ENCODE data around the gene IMP4. TPM values are rescaled to one million over a fixed set of nuclear protein-coding genes. Genes with fewer than 3 reads are reported as not detected.

Gene IMP4
- total RNA-seq, 1 experiment from 2014 or later = 223 TPM

DNA sequence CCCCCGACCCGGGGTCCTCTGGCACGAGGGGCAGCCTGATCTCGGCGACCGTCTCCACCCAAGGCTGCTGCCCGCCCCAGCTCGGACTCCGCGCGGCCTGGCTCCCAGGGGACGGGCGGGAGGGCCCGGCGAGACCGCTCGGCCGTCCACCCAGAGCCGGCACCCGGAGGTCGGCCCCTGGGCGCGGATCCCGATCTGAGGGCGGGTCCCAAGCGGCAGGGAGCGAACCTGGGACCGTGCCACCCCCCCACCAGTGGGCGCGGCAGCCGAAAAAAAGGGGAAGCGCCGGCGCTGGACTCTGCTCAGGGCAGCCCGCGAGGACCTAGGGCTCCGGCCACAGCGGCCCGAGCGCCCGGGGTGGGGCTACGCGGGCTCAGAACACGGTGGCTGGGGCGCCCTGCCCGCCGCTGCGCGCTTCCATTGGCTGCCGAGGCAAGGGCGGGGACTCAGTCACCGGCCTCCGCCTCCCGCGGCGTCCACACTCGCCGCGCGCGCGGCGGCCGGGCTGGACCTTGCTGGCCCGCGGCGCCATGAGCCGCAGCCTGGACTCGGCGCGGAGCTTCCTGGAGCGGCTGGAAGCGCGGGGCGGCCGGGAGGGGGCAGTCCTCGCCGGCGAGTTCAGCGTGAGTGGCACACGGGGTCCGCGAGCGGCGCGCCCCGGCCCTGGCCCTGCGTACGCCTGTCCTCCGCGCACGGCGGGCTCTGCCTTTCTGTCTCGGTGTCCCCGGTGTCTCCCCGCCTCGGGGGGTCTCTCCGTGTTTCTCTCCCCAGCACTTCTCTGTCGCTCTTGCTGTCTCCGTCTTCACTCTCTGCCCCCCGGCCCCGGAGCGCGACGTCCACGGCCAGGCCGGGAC, 13.1 kb downstream of the IMP4 start, which contains the start of gene PTPN18:
Gene PTPN18, plus strand, starts transcription at position 479 of the 854 bp plus-strand sequence. Its CDS starts 52 bp downstream, at position 531.
- DNase-seq (ENCODE audit: low read depth) = peak; percentile 85

DNA sequence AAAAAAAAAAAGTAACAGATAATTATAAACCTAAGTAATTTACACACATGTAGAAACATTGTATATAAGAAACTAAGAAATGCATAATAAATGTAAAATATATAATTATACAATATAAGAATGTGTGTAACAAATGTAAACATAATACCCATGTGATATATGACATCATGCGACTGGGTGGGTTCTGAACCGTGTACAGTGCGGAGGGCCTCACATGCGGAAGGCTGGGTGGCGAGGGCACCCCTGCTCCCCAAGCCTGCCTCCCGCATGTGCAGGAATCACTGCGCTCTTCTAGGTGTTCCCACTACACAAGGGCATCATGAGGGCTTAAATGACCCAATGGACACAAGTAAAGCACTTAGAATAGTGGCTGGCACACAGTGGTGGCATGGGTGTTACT, 15.2 kb downstream of the IMP4 start:
- no peak for DNase-seq (ENCODE audit: low read depth)

DNA sequence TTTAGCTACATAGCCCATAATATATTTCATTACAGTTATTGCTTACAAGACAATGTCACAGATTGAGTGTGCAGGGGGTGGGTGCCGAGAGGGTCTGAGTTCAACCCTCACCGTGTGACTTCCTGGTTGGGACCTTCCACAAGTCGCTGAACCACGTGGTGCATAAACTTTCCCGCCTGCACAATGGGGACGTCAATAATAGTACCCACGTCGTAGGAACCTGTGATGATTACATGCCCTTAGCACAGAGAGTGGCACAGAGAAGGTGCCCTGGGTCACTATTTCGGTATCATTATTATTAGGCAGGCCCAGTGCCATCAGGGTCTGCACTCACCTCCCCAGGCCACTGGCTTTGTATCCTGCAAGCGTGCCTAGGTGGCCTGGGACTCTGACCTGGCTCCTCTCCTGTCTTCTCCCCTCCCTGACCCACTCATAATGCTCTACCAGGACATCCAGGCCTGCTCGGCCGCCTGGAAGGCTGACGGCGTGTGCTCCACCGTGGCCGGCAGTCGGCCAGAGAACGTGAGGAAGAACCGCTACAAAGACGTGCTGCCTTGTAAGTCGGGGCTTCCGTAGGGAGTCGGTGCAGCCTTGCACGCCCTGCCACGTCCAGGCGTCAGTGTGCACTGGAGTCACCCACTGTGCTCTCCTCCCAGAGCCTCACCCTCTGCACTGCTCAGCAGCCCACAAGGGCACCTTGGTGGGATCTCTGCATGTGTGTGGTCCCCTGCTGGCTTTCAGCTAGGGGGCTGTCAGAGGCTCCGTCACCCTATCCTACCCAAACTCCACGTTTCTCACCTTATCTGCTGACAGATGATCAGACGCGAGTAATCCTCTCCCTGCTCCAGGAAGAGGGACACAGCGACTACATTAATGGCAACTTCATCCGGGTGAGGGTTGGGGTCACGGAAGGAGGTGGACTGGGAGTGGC, 16.0 kb downstream of the IMP4 start:
- no peak for DNase-seq (ENCODE audit: low read depth)

DNA sequence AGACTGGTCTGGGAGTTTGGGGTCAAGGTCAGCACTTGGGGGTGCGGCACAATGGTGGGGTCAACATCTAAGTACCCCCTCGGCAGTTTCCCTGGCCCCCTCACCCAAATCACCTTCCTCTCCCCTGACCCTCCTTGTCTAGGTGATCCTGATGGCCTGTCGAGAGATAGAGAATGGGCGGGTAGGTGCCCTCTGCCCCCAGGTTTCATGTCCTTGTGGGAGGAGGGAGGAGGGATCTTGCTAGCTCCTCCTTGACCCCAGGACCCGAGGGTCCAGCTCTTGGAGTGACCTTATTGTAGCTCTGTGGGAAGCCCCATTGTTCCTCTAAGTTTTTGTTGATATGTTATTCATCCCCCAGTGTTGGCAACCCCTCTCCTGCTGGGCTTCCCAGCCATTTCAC, 16.8 kb downstream of the IMP4 start:
- no peak for DNase-seq (ENCODE audit: low read depth)

DNA sequence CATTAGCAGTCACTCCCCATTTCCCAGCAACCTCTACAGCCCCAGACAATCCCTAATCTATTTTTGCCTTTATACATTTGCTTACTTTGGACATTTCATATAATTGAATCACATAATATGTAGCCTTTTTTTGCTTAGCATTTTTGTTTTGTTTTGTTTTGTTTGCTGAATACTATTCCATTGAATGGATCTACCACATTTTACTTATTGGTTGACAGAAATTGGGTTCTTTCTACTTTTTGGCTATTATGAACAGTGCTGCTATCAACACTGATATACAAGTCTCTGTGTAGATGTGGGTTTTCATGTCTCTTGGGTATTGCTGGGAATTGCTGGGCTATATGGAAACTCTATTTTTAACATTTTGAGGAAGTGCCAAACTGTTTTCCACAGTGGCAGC, 20.8 kb downstream of the IMP4 start:
- DNase-seq (ENCODE audit: low read depth) = no peak

DNA sequence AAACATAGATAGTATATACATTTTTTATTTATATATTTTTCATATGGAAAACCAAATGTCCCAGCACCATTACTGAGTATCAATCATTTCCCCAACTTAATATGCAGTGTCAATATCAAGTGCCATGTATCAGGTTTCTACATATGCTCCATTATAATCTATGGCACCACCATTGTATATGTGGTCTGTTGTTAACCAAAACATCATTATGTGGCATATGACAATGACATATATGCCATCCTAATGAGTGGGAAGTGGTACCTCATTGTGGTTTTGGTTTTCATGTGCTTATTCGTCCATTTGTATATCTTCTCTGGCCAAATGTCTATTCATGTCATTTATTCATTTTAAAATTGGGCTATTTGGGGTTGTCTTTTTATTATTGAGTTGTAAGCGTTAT, 22.4 kb downstream of the IMP4 start:
- no peak for DNase-seq (ENCODE audit: low read depth)

DNA sequence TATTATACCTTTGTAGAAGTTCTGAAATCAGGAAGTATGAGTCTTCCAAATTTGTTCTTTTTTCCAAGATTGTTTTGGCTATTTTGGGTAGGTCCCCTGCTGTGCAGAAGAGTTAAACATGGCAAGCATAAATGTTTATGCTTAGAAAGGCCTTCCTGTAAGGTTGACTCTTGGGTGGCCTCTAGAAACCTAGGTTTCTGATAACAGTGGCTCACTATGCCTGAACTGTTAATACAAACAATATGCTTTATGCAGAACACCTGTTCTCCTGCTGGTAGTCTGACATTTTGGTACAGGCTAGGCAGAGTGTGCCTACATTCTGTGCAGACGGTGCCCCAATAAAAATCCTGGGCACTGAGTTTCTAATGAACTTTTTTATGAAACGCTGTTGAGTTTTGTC, 23.3 kb downstream of the IMP4 start:
- no peak for DNase-seq (ENCODE audit: low read depth)

DNA sequence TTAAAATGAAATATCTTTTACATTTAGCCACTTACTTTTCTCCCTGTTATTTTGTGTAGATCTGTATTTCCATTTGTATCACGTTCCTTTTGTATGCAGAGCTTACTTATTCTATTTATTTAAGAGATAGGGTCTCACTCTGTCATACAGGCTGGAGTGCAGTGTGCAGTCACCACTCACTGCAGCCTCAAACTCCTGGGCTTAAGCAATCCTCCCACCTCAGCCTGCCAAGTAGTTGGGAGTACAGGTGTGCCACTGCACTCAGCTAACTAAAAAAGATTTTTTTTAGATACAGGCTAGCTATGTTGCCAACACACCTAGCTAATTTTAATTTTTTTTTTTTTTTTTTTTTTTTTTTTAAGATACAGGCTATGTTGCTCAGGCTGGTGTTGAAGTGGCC, 24.0 kb downstream of the IMP4 start:
- DNase-seq (ENCODE audit: low read depth) = no peak

DNA sequence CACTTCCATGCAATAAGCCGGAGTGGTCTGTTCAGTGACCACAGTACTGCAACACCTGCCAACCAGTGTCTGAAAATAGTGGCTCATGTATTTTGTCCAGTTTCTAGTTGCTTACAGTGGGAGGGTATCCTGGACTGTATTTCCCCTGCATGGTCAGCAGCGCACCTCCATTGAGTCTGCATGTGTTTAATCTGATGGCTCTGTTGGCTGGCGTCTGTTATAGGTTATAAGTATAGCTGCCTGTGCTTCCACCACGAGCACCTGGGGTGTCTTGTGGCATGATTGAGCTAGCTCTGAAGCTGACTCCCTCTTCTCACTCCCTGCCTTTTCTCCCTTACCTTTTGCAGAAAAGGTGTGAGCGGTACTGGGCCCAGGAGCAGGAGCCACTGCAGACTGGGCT, 26.1 kb downstream of the IMP4 start:
- DNase-seq (ENCODE audit: low read depth) = no peak

DNA sequence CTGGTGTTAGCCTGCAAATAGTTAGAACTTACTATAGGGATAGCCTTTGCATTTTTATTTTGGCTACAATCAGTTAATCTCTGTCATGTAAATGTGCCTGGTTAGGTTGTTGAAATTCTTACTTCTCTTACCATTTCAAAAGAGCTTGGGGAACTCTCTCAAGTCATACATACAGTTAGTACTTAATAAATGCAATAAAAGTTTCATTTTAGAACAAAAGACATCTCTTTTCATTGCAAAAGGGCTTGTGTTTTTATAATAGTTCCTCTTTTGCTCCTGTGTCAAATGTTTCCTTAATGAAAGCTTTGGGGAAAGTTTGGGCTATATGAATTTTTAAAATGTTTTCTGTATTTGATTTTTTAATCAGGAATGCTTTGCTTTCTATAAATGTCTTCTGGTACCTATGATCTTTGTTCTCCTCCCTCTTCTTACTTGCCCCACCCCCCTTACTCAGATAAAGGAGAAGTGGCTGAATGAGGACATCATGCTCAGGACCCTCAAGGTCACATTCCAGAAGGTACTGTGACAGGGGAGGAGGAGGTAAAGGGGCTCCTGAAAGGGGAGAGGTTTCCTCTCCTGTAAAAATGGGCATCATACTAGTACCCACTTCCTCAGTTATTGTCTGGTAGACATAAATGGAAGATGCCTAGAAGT, 26.7 kb downstream of the IMP4 start:
- no peak for DNase-seq (ENCODE audit: low read depth)

DNA sequence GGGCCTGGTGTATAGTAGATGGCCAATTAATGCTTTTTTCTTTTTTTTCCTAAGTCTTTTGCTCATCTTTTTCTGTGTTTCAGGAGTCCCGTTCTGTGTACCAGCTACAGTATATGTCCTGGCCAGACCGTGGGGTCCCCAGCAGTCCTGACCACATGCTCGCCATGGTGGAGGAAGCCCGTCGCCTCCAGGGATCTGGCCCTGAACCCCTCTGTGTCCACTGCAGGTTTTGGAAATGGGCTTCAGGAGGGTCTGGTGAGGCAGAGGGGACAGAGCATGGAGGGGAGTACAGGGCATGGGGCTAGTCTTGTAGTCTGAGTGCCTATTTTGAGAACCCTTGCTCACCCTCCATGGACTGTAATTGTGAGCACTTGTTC, 27.3 kb downstream of the IMP4 start:
- DNase-seq (ENCODE audit: low read depth) = no peak

DNA sequence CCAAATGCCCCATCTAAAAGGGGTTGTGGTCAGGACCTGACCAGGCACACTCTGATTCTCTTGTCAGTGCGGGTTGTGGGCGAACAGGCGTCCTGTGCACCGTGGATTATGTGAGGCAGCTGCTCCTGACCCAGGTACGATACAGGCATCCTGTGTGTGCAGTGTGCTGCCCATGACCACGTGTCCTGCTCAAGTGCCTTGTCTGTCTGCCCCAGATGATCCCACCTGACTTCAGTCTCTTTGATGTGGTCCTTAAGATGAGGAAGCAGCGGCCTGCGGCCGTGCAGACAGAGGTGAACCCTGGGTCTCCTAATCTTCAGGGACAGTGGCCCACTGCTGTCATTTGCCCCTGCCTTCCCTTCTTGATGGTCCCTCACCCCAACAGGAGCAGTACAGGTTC, 27.8 kb downstream of the IMP4 start:
- DNase-seq (ENCODE audit: low read depth) = no peak

DNA sequence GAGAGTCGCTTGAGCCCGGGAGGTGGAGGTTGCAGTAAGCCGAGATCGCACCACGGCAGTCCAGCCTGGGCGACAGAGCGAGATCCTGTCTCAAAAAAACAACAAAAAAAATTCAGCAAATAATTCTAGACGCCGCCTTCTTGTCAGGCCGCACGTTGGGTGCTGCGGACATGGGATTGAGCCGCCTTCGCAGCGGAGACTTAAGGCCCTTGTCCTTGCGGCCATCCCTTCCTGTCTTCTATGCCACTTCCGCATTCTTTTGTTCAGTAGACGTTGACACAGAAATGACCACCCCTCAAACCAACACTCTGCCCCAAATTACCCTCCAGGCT, 29.0 kb downstream of the IMP4 start:
- no peak for DNase-seq (ENCODE audit: low read depth)

DNA sequence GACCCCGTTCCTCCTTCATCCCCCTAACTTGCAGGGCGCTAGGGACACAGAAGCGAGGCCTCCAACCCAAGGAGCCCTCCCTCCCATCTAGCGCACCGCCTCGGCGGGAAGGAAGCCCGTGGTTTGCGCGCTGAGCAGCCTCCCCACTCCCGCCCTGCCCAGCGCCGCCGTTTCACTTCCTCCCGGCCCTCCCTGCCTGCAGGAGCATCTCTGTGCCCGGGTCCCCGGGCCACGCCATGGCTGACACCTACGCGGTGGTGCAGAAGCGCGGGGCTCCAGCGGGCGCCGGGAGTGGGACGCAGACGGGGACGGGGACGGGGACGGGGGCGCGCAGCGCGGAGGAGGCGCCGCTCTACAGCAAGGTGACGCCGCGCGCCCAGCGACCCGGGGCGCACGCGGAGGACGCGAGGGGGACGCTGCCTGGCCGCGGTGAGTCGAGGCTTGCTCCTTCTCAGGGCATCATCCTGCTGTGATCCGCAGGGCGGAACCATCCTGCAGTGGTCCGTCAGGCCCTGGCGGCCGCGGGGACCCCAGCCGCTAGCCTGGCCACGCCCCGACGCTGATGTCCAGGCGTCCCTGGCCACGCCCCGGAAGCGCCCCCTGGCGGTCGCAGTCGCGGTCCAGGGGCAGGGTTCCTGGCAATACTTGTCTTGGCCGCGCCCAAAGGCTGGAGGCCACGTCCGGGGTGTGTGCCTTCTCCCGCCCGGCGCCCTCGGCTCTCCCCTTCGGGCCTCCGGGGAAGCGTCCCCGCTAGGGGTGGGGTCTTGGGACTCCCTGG, 29.5 kb downstream of the IMP4 start:
- peak; percentile 85 for DNase-seq (ENCODE audit: low read depth)

DNA sequence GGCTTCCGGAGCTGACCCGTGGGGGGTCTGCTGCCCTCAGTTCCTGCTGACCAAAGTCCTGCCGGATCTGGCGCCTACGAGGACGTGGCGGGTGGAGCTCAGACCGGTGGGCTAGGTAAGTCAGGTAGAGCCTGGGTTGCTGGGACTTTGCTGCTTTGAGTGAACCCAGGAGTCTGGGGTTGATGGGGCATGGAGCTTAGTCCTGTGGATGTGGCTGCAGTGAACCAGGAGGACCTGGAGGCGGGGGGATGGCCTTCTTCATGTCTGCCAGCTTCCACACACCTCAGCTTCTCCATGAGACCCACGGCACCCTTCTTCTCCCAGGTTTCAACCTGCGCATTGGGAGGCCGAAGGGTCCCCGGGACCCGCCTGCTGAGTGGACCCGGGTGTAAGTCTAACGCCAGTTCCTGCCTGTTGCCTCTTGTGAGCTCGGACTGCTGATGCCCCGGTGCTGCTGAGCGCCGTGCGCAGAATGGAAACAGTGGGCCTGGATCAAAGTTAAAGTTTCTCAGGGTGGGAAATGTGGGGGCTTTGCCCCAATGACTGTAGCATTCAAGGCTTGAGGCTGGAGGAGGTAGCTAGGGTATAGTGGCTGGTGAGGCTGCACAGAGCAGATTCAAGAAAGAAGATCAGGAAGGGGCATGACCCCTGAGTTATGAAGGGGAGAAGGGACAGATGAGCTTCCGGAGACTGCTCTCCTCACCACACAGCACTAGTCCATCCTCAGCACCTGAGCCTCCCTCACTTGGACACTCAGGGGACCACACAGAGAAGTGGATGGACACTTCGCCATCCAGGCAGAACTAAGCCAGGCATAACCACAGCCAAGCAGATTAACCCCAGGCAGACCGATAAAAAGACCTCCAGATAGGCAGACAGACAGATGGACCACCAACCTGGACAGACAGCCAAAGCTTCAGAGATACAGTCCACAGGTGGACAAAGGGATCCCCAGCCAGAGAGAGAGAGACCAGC, 30.4 kb downstream of the IMP4 start:
- DNase-seq (ENCODE audit: low read depth) = no peak

DNA sequence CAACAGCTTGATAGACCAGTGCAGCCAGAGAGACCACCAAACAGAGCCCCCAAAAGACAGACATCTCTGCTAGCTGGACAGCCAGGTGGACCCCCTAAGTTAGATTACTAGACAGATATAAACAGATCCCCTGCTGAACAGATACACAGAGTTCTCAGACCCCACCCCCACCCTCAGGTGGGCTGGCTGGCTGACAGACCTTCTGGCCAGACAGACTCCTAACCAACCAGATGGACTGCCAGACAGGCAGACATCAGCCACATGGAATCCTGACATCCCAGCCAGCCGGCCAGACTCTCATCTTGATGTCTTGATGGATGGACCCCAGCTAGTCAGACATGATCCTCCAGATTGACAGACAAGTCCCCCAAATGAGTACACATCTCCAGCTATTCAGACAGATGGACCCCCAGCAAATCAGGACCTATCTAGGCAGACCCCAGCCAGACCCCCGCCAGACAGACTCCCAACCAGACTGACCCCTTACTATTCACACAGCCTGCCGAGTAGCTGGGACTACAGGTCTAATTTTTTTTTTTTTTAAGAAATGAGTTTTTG, 31.2 kb downstream of the IMP4 start:
- no peak for DNase-seq (ENCODE audit: low read depth)

DNA sequence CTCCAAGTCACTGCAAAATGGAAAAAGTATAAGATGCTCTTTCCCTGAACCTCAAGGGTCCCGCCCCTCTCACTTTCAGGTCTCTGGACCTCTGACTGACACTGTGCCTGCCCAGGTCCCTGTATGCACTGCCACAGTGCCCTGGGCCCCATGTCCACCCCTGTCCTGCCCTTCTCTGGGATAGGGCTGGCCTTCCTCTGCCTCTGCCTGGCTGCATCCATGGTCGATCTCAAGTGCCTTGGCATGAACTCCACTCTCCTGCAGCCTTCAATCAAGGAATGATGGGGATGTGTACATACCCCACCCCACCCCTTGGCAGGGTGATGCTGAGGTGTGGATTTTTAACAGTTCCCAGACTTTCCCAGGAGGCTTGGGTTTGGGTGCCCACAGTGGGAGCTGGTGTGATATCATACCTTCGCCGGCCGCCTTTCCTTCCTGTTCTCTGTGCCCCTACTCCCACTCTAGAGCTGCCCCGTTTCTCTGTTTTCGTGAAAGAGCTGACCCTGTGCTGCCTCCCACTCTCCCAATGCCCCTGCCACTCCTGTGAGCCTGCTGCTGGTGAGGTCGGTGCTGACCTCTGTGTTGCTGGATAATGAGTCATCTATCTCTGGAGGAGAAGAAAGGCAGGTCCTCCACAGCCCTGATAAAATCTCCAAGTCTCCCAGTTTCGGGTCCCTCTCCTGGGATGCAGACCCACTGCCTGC, 32.0 kb downstream of the IMP4 start:
- peak; percentile 49 for DNase-seq (ENCODE audit: low read depth)

DNA sequence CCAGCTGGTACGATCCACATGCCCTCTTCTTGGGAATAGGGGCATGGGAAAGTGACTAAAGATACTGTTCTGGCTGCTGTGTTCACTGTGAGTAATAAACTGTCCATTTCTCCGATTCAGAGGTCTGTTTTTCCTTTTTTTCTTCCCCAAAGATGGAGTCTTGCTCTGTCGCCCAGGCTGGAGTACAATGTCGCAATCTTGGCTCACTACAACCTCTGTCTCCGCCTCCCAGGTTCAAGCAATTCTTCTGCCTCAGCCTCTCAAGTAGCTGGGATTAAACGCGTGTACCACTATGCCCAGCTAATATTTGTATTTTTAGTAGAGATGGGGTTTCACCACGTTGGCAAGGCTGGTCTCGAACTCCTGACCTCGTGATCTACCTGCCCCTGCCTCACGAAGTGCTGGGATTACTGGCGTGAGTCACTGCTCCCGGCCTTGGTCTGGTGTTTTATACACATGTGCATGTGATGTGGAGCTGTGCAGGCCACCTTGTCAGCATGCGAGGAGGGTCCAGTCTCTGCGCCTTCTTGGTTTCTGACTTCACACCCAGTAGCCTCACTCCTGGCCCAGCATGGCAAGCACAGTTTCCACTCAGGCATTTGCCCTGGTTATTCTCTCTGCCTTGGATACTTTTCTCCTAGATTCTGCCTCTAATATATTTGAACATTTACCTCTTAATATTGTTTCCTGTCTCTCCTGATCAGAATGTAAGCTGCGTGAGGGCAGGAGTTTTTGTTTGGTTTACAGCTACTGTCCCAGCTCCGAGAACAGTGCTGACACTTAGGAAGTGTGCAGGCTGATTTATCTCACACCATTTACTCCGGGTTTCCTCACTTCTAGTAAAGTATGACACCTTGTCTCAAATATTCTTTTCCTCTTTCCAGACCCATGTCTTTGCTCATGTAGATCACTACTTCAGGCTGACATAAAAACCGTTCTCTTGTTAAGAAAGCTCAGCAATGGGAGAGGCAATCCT, 32.9 kb downstream of the IMP4 start:
- DNase-seq (ENCODE audit: low read depth) = no peak
